Upper lobe of left lung (tissue), 4 donors: ENCODE data around the gene FOXN3.

Experiments
- EP300 ChIP-seq, 4 donors: sonication (generic); formaldehyde crosslinking; IDR thresholded peaks; one replicate each; pipeline ENCODE4 v1.5.1; 2017; ENCODE audit warnings: antibody characterized with exemption in 4 of 4, control low read depth in 2 of 4
- POLR2A ChIP-seq, 4 donors: fragments of 450-650 bp; IDR thresholded peaks; one replicate each; pipeline ENCODE4 v1.5.1; 2016 to 2017; ENCODE audit warnings: antibody characterized with exemption in 4 of 4, mild to moderate bottlenecking in 2 of 4
- POLR2AphosphoS5 ChIP-seq, 2 donors: sonication (generic); formaldehyde crosslinking; IDR thresholded peaks; one replicate each; pipeline ENCODE4 v1.5.1; 2017; ENCODE audit warnings: antibody characterized with exemption in 2 of 2
- TF ChIP-seq, protein P1 (sequence below), 6 experiments: fragments of 450-650 bp in 4 of 6; fragments of 200-600 bp in 2 of 6; sonication (generic) in 2 of 6; IDR thresholded peaks; one replicate each; pipeline ENCODE4 v1.5.1; 2016 to 2019; ENCODE audit warnings: antibody characterized with exemption in 6 of 6

DNA sequence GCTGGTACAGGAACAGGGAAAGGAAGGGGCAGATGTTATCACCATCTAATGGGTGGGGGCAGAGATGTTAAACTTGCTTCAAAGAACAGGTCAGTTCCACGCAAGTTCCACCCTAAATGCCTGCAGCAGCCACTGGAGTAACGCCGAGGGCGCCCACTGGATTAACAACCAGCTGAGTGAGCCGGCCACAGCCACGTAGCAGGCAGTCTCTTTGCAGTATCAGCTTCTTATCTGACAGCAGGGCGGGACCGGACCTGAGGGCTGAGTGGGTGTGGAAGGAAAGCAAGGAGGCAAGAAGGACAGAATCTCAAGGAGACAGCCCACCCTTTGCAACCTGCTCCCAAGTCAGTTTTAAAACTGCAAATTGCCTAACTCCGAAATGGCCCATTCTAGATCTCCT is 38.4 kb upstream of the FOXN3 start:
- TF ChIP-seq, protein P1, sequence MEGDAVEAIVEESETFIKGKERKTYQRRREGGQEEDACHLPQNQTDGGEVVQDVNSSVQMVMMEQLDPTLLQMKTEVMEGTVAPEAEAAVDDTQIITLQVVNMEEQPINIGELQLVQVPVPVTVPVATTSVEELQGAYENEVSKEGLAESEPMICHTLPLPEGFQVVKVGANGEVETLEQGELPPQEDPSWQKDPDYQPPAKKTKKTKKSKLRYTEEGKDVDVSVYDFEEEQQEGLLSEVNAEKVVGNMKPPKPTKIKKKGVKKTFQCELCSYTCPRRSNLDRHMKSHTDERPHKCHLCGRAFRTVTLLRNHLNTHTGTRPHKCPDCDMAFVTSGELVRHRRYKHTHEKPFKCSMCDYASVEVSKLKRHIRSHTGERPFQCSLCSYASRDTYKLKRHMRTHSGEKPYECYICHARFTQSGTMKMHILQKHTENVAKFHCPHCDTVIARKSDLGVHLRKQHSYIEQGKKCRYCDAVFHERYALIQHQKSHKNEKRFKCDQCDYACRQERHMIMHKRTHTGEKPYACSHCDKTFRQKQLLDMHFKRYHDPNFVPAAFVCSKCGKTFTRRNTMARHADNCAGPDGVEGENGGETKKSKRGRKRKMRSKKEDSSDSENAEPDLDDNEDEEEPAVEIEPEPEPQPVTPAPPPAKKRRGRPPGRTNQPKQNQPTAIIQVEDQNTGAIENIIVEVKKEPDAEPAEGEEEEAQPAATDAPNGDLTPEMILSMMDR (IDR thresholded peaks at IDR 0.05): no peak
- TF ChIP-seq POLR2AphosphoS5 (IDR thresholded peaks at IDR 0.05) (no peak), POLR2A (IDR thresholded peaks at IDR 0.05) (no peak), EP300 (IDR thresholded peaks at IDR 0.05) (no peak)
